Stimulated activated CD8-positive, alpha-beta memory T cell treated with anti-CD3 and anti-CD28 coated beads, Interleukin-4, amount 100 ng/mL, for 4 hours (primary cell): ENCODE results near the gene PDE4DIP.
"Not testable (repeated sequence)": the region's sequence is repeated elsewhere in the genome, so short reads cannot be mapped to it uniquely, and the experiment has no call there.

Experiments
- DNase-seq, 2 donors: peaks; one replicate each; pipeline ENCODE4 v3.0.0-alpha.2; 2020; ENCODE audit warnings: low read depth in 2 of 2, low spot score in 1 of 2

PDE4DIP gene

DNA sequence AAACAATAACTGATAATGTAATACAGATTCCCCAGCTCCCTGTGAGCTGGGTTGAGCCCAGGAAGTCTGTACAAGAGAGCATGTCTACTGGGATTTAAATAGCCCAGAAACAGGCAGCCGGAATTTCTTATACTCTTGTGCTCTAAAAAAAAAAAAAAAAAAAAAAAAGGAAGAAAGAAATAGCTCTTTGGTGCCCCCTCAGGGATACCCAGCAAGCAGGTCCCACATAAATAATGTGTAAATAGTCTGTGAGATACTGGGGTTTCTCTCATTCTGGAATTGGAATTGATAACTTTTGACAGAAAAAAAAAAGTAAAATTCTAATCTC, 25.4 kb downstream of the PDE4DIP start:
- not testable (repeated sequence) for DNase-seq

DNA sequence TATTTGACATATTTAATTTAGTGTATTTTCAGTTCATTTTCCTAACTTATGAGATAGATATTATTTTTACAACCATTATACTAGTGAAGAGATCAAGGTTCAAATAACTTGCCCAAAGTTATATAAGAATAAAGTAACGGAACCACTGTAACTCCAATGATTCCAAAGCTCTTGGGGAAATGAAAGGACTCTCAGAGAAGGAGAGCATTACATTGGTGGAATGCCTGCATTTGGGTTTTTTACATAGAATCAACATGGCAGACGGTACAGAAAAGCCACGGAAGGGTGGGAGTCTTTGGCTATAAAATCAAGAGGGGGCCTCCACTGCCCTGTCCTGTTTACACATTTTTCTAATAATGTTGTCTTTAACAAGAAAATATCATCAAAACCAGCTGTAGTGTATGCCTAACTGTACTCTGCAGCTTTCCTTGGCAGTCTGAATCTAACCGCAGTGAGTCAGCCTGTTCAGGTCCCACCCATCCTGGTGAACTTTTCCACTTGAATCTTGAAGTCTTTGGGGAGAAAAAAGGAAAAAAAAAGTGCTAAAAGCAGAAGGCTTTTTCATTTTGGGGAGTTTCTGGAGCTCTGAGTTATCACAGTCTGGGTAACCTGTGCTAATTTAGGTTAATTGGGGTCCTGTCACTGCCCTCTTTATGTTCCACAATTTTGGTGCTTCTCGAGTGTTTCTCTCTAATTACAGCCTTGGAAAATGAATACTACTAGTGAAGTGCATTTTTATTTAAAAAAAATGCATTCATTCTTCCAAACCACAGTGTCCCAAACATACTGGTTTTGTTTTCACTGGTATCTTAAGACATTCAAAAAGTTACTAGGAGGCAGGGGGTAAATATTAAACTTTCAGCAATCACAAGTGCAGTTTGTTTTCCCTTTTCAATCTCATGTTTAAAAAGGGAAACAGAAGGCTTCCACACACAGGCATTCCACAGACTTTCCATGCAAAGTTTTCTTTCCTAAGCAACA, 30.5 kb downstream of the PDE4DIP start:
- DNase-seq, result not testable (repeated sequence)

DNA sequence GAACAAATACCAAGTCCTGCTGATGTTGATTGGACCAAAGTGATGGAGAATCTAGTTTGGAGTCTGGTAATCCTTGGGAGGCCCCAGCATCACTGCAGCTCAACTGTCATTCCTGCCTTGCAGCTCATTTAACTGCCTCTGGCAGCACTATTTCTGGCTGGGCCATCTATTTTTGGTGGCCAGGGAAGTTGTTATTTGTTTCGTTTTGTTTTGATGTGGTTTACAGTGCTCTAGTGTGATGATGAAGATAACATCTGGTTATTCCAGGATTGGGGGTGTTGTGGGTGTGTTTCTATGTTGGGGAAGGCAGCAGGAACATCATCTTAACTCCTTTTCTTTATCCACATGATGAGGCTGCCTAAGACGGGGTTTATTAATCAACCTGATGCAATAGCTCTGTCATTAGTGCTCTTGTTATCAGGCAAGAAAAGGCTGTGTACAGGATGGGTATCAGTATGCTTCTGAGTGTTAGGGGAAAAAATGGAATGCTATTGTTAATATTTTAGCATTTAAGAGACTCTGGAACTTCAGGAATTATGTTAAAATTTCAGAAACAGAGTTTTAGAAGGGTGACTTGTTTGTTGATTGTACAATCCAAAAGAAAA, 35.7 kb downstream of the PDE4DIP start:
- DNase-seq, result not testable (repeated sequence)

DNA sequence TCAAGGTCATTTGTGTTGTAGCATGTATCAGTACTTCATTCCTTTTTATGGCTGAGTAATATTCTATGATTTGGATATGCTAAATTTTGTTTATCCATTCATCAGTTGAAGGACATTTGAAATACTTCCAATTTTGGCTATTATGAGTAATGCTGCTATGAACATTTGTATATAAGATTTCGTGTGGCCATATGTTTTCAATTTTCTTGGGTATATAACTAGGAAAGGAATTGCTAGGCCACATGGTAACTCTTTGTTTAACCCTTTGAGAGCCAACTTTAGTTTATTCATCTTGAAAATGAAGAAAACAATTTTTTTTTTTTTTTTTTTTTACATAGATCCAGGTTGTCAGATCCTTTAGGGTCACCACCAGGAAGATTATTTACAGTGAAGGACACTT, 37.0 kb downstream of the PDE4DIP start:
- DNase-seq, result not testable (repeated sequence)

DNA sequence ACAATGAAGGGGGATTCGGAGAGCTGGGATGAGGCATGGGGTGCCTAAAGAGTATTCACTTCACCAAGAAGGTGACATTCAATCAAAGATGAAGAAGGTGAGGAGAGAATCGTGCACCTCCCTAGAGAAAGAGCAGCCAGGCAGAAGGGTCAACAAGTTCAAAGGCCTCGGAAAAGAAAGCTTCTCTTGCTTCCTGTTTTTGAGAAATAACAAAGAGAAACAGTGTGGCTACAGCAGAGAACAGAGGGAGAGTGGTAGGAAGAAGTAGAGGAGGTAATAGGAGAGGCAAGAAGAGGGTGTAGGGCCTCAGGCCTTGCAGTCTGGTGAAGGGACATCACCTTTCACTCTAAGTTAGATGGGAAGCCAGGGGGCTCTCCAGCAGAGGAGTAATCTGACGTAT, 41.0 kb downstream of the PDE4DIP start:
- not testable (repeated sequence) for DNase-seq

DNA sequence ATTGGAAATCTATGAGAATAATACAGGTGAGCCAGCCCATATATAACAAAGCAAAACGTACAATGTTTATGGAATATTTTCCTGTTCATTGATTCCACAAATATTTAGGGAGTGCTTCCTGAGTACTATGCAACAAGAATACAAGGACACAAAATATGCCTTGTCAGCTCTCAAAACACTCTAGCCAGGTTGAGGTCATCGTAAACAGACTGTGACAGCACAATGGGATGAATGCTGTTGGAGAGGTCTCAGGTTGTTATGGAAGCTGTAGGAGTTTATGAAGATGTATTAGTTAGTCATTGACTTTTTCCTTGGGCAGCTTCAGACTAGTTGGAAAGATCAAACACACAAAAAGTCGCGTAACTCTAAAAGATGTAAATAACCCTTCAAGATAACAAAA, 42.1 kb downstream of the PDE4DIP start:
- DNase-seq, result not testable (repeated sequence)

DNA sequence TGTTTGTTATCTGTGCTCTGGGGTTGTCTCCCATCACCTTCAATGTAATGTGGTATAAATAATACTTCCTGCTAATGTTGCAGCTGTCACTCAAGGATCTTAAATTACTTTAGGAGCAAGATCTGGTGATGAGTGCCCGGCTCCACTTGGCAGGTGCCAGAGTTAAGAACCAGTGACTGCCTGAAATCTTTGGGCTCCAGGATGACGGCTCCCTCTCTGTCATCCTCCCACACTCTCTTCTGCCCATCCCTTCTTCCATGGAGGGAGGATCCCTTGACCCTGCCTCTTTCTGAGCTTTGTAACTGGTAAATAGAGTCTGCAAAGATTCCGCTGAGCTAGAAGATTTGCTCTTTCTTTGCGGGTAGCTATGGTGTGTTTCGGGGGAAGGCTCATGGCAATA, 44.4 kb downstream of the PDE4DIP start:
- DNase-seq, result not testable (repeated sequence)

DNA sequence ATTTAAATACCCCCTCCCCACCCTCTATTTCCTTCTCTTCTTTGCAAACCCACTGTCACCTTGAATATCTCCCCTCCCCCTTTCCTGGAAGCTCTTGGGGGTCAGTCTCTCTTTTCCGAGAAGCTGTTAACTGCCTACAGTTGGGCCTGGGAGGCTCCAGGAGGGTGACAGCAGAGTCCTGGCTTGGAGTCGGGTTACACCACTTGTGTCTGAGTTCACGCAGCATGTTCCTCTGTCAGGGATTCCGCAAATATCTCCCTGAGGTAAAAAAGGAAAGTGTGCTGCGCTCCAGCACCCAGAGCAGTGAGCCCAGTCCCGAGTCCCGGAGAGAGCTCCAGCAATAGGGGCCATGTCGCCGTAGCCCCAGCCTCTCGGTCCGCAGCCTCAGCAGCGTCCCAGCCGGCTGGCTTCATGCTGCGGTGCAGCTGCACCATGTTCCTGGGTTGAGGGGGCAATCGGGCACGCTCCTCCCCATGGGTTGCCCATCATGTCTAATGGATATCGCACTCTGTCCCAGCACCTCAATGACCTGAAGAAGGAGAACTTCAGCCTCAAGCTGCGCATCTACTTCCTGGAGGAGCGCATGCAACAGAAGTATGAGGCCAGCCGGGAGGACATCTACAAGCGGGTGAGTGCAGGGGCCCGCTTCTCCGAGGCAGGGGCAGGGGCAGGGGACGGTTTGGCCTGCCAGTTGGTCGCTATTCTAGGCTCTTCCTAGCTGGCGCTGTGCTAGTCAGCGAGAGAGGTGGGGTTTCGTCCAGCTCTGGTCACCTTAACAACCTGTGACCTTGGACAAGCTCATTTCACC, 45.2 kb downstream of the PDE4DIP start:
- DNase-seq, result not testable (repeated sequence)

DNA sequence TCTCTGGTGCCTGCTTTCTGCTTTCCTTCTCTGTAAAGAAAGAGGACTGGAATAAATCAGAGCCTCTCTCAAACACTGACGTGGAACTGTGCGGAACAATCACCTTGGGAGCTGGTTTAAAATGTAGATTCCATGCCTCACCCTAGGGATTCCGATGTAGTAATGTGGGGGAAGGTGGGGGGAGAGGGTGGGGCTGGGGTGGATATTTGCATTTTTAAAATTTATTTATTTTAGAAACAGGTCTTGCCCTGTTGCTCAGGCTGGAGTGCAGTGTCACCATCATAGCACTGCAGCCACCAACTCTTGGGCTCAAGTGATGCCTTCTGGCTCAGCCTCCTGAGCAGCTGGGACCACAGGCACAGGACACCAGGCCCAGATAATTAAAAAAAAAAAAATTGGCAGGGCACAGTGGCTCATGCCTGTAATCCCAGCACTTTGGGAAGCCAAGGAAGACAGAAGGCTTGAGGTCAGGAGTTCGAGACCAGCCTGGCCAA, 45.9 kb downstream of the PDE4DIP start:
- not testable (repeated sequence) for DNase-seq

DNA sequence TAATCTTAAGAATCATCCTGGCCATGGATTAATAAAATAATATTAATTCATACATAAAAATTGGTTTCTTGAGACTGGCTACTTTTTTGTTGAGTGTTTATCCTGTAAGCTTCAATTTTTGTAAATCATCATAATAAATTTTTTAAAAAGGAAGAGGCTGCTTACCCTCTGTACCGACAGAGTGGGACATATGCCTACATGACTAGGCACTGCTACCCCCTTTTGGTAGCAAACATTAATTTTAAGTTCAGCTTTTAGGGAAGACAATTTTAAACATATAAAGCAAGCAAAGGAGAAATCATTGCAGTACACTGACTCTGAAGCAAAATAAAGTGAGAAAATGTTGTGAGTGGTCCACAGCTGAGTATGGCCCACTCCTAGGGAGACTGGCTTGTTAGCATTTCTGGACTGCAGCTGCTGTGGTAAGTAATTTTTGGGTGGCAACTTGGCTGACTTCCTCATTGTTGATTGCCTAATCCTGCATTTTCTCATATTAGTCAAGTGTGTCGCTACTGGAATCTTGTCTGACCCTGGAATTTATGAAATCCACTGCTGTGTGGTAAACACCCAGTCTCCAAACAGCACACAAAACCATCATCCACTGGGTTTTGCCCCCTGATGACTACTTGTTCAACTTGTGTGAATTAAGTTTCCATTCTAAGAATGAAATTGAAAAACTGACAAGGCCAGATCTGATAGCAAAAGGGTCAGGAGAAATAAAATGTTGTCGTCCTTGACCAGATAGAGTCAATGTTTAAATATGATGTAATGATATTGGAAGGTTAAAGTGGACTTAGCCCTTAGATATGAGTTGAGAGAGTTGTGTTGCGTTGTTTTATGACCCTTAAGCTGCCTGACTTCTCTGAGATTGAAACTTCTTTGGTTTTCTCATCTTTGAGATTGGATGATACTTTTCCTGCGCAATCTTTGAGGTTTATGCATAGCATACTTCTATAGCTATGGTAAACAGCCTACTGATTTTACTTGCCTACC, 50.4 kb downstream of the PDE4DIP start:
- DNase-seq, result not testable (repeated sequence)

DNA sequence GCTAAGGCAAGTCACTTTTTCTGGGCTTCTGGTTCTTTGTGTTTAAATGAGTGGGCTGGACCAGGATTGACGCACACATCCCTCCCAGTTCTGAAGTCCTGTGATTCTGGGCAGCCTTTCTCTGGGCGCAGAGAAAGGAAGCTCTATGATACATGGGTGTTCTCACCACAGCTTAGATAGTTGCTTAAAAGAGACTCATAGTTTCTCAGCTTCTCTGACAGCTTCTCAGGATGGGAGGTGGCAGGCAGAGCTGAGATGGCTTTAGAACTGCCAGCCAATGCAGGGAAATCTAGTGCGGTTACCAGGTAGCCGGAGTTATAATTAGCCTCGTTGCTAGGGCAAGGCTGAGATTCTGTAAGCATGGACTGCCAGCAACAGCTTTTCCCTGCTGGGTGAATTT, 55.8 kb downstream of the PDE4DIP start:
- not testable (repeated sequence) for DNase-seq

DNA sequence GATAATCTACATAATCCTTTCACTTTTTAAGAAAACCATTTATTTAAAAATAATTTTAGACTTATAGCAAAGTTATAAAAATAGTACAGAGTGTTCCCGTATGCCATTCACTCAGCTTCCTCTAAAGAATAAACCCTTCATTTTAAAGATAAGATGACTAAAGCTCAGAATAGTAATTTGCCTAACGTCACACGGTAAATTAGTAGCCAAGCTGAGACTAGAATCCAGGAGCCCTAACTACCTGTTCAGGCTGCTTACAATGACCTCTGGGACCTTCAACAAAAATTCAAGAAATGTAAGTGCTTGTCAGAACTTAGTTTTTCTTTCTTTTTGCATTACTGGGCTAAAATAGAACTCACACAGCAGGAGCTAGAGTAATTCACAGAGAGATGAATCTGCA, 56.5 kb downstream of the PDE4DIP start:
- not testable (repeated sequence) for DNase-seq

DNA sequence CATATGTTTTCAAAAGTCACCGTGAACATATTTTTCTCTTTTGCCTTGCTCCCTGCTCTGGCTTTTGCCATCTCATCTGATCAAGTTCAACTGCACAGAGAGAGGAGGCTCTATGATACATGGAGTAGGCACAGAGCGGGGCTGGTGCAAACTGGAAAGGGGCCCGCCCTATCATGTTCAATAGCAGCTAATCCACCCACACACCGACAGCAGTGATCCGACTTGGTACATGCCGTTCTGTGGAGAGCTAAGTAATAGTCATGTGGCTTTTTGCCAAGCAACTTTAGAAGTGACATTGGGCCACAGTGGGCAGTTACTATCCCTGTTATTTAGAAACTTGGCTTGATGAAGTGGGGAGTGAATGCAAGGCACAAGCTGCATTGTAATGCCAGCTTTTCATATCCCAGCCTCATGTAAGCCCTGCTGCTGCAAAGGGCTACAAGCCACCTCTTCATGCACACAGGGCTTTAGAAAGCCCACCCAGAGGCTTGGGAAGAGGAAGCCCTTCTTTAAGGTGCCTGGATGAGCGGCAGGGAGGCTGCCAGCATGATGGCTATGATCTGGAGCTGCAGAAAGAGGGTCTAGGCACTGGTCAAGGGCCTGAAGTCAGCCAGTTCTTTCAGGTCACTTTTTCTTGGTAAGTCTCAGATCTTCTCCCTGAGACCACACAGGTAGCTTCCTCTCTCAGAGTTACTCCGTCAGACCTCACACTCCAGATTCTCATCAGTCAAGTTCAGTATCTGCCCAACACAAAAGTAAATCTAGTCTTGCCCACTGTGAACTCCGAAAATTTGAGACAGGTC, 57.1 kb downstream of the PDE4DIP start:
- not testable (repeated sequence) for DNase-seq

DNA sequence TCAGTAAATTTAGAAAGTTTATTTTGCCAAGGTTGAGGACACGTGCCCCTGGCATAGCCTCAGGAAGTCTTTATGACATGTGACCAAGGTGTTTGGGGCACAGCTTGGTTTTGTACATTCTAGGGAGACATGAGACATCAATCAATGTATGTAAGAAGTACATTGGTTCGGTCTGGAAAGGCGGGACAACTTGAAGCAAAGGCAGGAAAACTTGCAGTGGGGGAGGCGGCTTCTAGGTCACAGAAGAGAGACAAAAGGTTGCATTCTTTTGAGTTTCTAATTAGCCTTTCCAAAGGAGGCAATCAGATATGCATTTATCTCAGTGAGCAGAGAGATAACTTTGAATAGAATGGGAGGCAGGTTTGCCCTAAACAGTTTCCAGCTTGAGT, 57.7 kb downstream of the PDE4DIP start:
- not testable (repeated sequence) for DNase-seq

DNA sequence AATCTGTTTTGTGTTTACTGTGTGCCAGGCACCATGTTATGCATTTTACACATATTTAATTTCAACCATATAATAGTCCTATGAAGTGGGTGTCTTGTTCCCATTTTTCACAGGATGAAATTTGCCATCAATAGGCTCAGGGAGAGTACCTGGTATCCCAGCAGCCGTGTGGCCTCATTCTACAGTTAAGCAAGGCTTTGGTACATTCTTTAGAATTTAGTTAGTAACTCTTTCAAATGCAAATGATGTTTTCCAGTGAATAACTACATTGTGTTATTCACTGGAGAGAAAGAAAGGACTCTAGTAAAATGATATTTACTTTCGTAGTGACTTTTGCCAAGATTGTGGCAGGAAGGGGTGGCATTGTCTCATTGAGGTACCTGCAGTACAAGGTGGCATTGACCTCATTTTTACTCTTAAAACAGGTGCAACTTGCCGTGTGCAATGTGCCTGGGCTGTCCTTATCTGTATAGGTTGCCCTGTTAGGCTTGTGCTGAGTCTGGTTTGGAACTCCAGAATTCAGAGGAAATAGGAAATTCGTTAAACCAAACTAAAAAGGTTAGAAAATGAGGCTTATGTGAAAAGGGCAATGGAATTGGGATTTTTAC, 65.1 kb downstream of the PDE4DIP start:
- DNase-seq, result not testable (repeated sequence)

DNA sequence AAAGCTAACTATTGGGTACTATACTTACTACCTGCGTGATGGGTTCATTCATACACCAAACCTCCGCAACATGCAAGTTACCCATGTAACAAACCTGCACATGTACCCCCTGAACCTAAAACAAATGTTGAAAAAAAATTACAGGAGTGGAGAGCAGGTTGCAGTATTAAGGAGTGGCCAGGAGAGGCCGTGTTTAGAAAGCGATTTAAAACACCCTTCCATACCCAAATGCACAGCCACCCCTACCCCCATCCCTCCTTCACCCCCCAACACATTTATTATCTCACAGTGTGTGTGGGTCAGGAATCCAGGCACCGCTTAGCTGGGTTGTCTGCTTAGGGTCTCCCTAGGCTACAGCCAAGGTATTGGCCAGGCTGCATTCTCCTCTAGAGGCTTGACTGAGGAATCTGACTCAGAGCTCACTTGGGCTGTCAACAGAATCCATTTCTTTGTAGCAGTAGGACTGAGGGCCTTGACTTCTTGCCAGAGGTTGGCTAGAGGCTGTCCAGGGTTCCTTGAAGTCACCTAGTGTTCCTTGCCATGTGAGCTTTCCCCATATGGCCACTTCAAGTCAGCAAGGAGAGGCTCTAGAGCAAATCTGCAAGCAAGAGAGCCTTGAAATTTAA, 67.2 kb downstream of the PDE4DIP start:
- not testable (repeated sequence) for DNase-seq

DNA sequence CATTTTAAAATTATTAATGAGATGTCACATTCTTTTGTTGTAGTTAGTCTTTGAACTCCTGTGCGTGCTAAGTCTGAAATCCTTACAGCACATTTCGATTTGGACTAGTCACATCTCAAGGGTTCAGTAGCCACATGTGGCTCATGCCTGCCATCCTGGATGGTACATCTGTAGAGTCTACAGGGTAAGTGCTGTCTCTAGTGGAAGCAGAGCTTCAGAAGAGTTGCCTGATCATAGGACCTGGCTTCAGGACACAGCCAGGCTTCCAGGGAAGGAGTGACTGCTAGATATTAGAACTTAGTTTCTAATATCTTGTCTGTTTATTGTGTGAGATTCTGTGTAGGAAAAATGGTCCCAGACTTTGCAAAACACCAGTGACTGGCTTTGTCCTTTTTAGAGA, 72.0 kb downstream of the PDE4DIP start:
- DNase-seq, result not testable (repeated sequence)

DNA sequence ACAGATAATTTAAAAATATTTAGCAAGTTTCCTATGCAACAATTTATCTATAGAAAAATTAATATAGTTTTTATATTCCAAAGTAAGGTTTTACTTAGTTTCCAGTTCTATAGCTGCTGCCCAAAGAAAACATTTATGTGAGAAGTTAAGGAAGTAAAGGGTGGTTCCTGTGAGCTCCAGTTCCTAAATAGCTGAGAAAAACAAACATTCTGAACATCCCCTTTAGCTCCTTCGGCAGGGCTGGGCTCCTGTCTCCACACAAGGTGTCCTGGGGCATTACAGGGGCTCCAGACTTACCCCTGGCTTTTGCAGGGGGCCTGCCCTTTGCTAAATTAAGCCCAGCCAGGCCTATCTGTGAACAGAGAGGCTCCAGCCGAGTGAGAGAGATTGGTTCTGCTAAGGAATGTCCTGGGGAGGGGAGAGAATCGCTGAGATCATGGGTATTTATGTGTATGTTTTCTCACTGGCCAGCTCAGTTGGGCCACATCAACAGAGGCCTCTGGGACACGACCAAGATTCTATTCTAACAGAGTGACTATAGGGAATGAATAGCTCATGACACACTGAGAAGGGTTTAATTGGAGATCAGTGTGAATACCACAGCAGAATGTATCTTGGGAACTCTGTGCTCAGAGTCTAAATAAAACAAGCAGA, 72.6 kb downstream of the PDE4DIP start:
- DNase-seq, result not testable (repeated sequence)
